ENCODE results near the gene SSX2IP.

GRCh38 chr1:84711121-84711520 is 20.9 kb upstream of the SSX2IP start:
- TF ChIP-seq CTCF (IDR thresholded peaks at IDR 0.05) (no peak), POLR2A (IDR thresholded peaks at IDR 0.05) (no peak)

Measured in right lobe of liver (tissue), 4 donors.